SU-DHL-6 (cell line): ENCODE data around the gene ZNF678.

Experiments used
- H2AFZ ChIP-seq: fragments of 200-600 bp; sonication (generic); 2 replicates; pipeline ENCODE4 v1.6.1; 2014; ENCODE audit warnings: low read depth, mild to moderate bottlenecking, moderate library complexity, mixed read lengths, antibody characterized with exemption, low read length; ENCODE audit not compliant: severe bottlenecking
- H3F3A ChIP-seq: fragments of 200-600 bp; shearing (Covaris generic); 2 replicates; pipeline ENCODE4 v1.6.0; 2016; ENCODE audit warnings: antibody characterized with exemption, mild to moderate bottlenecking; ENCODE audit not compliant: insufficient read depth
- H3K27ac ChIP-seq: fragments of 200-600 bp; sonication (generic); 2 replicates; pipeline ENCODE4 v1.5.1; 2016; ENCODE audit warnings: low read depth, mild to moderate bottlenecking, low read length, moderate library complexity, mixed read lengths
- H3K27me3 ChIP-seq: fragments of 200-600 bp; sonication (generic), shearing (Covaris generic); 2 replicates; pipeline ENCODE4 v1.6.0; 2014; ENCODE audit warnings: mild to moderate bottlenecking, low read length
- H3K36me3 ChIP-seq: fragments of 200-600 bp; sonication (generic); 2 replicates; pipeline ENCODE4 v1.6.1; 2014; ENCODE audit warnings: mild to moderate bottlenecking, low read length, mixed read lengths
- H3K4me2 ChIP-seq: fragments of 300-600, 200-600 bp; shearing (Covaris generic), sonication (generic); 2 replicates; pipeline ENCODE4 v1.6.0; 2014; ENCODE audit warnings: low read length, low read depth, mild to moderate bottlenecking; ENCODE audit not compliant: poor library complexity, severe bottlenecking
- H3K4me3 ChIP-seq: fragments of 200-600 bp; sonication (generic); 2 replicates; pipeline ENCODE4 v1.5.1; 2014; ENCODE audit warnings: antibody characterized with exemption, low read length, mild to moderate bottlenecking, mixed read lengths; ENCODE audit not compliant: insufficient read depth, poor library complexity, severe bottlenecking
- H3K79me2 ChIP-seq: fragments of 200-600 bp; sonication (generic); 2 replicates; pipeline ENCODE4 v1.6.1; 2014; ENCODE audit warnings: mild to moderate bottlenecking, low read length, moderate library complexity; ENCODE audit not compliant: insufficient read depth
- H3K9ac ChIP-seq: fragments of 200-600 bp; sonication (generic); 2 replicates; pipeline ENCODE4 v1.7.0; 2014; ENCODE audit warnings: mild to moderate bottlenecking, low read length
- H3K9me2 ChIP-seq: fragments of 200-600 bp; sonication (generic); replicated peaks from 2 replicates; pipeline ENCODE4 v1.6.1; 2014; ENCODE audit warnings: low read length; ENCODE audit not compliant: insufficient read depth
- H3K9me3 ChIP-seq: fragments of 200-600 bp; sonication (generic); 2 replicates; pipeline ENCODE4 v1.6.1; 2014; ENCODE audit warnings: low read length, mixed read lengths; ENCODE audit not compliant: insufficient read depth
- H4K20me1 ChIP-seq: fragments of 200-600 bp; sonication (generic); 2 replicates; pipeline ENCODE4 v1.6.1; 2014; ENCODE audit warnings: low read depth, mild to moderate bottlenecking, antibody characterized with exemption, low read length, moderate library complexity, mixed read lengths
- CTCF ChIP-seq: fragments of 200-600 bp; sonication (generic); IDR thresholded peaks from one replicate; pipeline ENCODE4 v1.5.1; 2017; ENCODE audit warnings: antibody characterized with exemption, mild to moderate bottlenecking, low read length, moderate library complexity; ENCODE audit not compliant: insufficient read depth, poor library complexity, severe bottlenecking
- EZH2phosphoT487 ChIP-seq: fragments of 200-600 bp; sonication (generic), shearing (Covaris generic); conservative IDR thresholded peaks from 2 replicates; pipeline ENCODE4 v1.6.1; 2018; ENCODE audit warnings: mild to moderate bottlenecking, antibody characterized with exemption, low read length, moderate library complexity, mixed read lengths

The ZNF678 gene

GRCh38 chr1:227560393-227561173 is 2.8 kb upstream of the ZNF678 start:
- H3F3A ChIP-seq: no peaks in the 10 kb centered on the region
- no peak overlapping the region for H3K9ac ChIP-seq
- H4K20me1 ChIP-seq: no peaks in the 10 kb centered on the region
- H3K9me3 ChIP-seq: no peaks in the 10 kb centered on the region
- H3K36me3 ChIP-seq: no peaks in the 10 kb centered on the region
- H3K27ac ChIP-seq: no peak overlapping the region
- H3K4me2 ChIP-seq: no peak overlapping the region
- H3K79me2 ChIP-seq: peaks cover 18% of the 10 kb centered on the region
- no peak for TF ChIP-seq CTCF
- TF ChIP-seq EZH2phosphoT487: no peak
- H3K9me2 ChIP-seq: no peaks in the 10 kb centered on the region
- H3K4me3 ChIP-seq: no peak overlapping the region
- no peaks in the 10 kb centered on the region for H3K27me3 ChIP-seq
- H2AFZ ChIP-seq: no peak overlapping the region

GRCh38 chr1:227561241-227561907 is 2.0 kb upstream of the ZNF678 start:
- H3K9me3 ChIP-seq: no peaks in the 10 kb centered on the region
- no peak overlapping the region for H3K4me2 ChIP-seq
- no peak overlapping the region for H2AFZ ChIP-seq
- H3K36me3 ChIP-seq: 0 out of 2 replicates have a peak, but pooled peaks cover under 1% of the 10 kb centered on the region
- peaks cover 26% of the 10 kb centered on the region for H3K79me2 ChIP-seq
- H3K27ac ChIP-seq: no peak overlapping the region
- no peaks in the 10 kb centered on the region for H3K27me3 ChIP-seq
- no peaks in the 10 kb centered on the region for H4K20me1 ChIP-seq
- H3K9ac ChIP-seq: no peak overlapping the region
- TF ChIP-seq EZH2phosphoT487 (no peak), CTCF (no peak)
- no peaks in the 10 kb centered on the region for H3K9me2 ChIP-seq
- H3F3A ChIP-seq: no peaks in the 10 kb centered on the region
- H3K4me3 ChIP-seq: no peak overlapping the region

- no peak overlapping the region for H2AFZ ChIP-seq
- H3K27ac ChIP-seq: no peak overlapping the region
- no peak overlapping the region for H3K4me3 ChIP-seq
- TF ChIP-seq EZH2phosphoT487 (no peak), CTCF (no peak)
- no peaks in the 10 kb centered on the region for H3K9me2 ChIP-seq
- no peak overlapping the region for H3K9ac ChIP-seq
- no peak overlapping the region for H3K4me2 ChIP-seq
- no peaks in the 10 kb centered on the region for H3K27me3 ChIP-seq
- H4K20me1 ChIP-seq: no peaks in the 10 kb centered on the region
- H3K79me2 ChIP-seq: peaks cover 32% of the 10 kb centered on the region
- H3F3A ChIP-seq: no peaks in the 10 kb centered on the region
- no peaks in the 10 kb centered on the region for H3K9me3 ChIP-seq
- H3K36me3 ChIP-seq: 0 out of 2 replicates have a peak, but pooled peaks cover 4% of the 10 kb centered on the region
Observed at GRCh38 chr1:227562037-227562436, 1.3 kb upstream of the ZNF678 start.
